ENCODE measurements around the gene KIF3B. TPM values are rescaled to one million over a fixed set of nuclear protein-coding genes. Genes with fewer than 3 reads are reported as not detected.
A peak's percentile ranks its signal among the peaks of the same experiment; 100 is the strongest.

Gene KIF3B
- total and polyA plus RNA-seq, 2 of the 13 experiments (the other 11 are each of a cell fraction or from before 2014, with no cell fraction given) = 23.6 to 28.8 TPM

GRCh38 chr20:32358883-32359632 lies 81.6 kb downstream of the KIF3B start (continued):
- TF ChIP-seq MLXIP (CRISPR knock-in tag; IDR thresholded peaks at IDR 0.05; ENCODE audit: borderline replicate concordance) = no peak; the same call in 1 of the 2 replicates
- TF ChIP-seq ZNF235 (CRISPR knock-in tag; IDR thresholded peaks at IDR 0.05; ENCODE audit: borderline replicate concordance) = no peak
- TF ChIP-seq, protein P1, sequence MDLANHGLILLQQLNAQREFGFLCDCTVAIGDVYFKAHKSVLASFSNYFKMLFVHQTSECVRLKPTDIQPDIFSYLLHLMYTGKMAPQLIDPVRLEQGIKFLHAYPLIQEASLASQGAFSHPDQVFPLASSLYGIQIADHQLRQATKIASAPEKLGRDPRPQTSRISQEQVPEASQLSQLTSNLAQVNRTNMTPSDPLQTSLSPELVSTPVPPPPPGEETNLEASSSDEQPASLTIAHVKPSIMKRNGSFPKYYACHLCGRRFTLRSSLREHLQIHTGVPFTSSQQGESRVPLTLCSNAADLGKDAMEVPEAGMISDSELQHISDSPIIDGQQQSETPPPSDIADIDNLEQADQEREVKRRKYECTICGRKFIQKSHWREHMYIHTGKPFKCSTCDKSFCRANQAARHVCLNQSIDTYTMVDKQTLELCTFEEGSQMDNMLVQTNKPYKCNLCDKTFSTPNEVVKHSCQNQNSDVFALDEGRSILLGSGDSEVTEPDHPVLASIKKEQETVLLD (CRISPR knock-in tag; IDR thresholded peaks at IDR 0.05; ENCODE audit: low read depth) = no peak; the same call in 1 of the 2 replicates
- TF ChIP-seq ZNF562 (CRISPR knock-in tag; IDR thresholded peaks at IDR 0.05; ENCODE audit: borderline replicate concordance) = no peak
- TF ChIP-seq ZNF891 (CRISPR knock-in tag; IDR thresholded peaks at IDR 0.05) = peak; percentile 74
- no peak for TF ChIP-seq EEA1 (CRISPR knock-in tag; IDR thresholded peaks at IDR 0.05; ENCODE audit: borderline replicate concordance)
- TF ChIP-seq SNAPC4 (CRISPR knock-in tag; IDR thresholded peaks at IDR 0.05) = peak; percentile 64; the same call in 1 of the 2 replicates
- no peak for TF ChIP-seq ZZZ3 (CRISPR knock-in tag; IDR thresholded peaks at IDR 0.05; ENCODE audit: borderline replicate concordance)
- TF ChIP-seq HCFC1 (IDR thresholded peaks at IDR 0.05; ENCODE audit: low read depth, low read length) = no peak
- peak; percentile 19; the same call in 1 of the 2 replicates for TF ChIP-seq MTF1 (CRISPR knock-in tag; IDR thresholded peaks at IDR 0.05)
- no peak for TF ChIP-seq ZBTB3 (CRISPR knock-in tag; IDR thresholded peaks at IDR 0.05; ENCODE audit: borderline replicate concordance, low read depth)
- TF ChIP-seq ZNF572 (CRISPR knock-in tag; IDR thresholded peaks at IDR 0.05) = peak; percentile 87; the same call in 1 of the 2 replicates
- no peak for TF ChIP-seq GLMP (CRISPR knock-in tag; IDR thresholded peaks at IDR 0.05; ENCODE audit: borderline replicate concordance)
- no peak for TF ChIP-seq JUNB (CRISPR knock-in tag; IDR thresholded peaks at IDR 0.05; ENCODE audit: borderline replicate concordance)
- TF ChIP-seq, protein P2, sequence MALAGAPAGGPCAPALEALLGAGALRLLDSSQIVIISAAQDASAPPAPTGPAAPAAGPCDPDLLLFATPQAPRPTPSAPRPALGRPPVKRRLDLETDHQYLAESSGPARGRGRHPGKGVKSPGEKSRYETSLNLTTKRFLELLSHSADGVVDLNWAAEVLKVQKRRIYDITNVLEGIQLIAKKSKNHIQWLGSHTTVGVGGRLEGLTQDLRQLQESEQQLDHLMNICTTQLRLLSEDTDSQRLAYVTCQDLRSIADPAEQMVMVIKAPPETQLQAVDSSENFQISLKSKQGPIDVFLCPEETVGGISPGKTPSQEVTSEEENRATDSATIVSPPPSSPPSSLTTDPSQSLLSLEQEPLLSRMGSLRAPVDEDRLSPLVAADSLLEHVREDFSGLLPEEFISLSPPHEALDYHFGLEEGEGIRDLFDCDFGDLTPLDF (CRISPR knock-in tag; IDR thresholded peaks at IDR 0.05) = peak; percentile 48; the same call in 1 of the 2 replicates
